Measurements from ENCODE around the gene CAGE1. TPM values are rescaled to one million over a fixed set of nuclear protein-coding genes. Genes with fewer than 3 reads are reported as not detected.

CAGE1 gene
- polyA plus RNA-seq (ENCODE audit: insufficient read length in 4 of 4), result under 1 TPM in 2 of 4 donors, not detected in 2; 0.20 to 0.27 TPM

DNA sequence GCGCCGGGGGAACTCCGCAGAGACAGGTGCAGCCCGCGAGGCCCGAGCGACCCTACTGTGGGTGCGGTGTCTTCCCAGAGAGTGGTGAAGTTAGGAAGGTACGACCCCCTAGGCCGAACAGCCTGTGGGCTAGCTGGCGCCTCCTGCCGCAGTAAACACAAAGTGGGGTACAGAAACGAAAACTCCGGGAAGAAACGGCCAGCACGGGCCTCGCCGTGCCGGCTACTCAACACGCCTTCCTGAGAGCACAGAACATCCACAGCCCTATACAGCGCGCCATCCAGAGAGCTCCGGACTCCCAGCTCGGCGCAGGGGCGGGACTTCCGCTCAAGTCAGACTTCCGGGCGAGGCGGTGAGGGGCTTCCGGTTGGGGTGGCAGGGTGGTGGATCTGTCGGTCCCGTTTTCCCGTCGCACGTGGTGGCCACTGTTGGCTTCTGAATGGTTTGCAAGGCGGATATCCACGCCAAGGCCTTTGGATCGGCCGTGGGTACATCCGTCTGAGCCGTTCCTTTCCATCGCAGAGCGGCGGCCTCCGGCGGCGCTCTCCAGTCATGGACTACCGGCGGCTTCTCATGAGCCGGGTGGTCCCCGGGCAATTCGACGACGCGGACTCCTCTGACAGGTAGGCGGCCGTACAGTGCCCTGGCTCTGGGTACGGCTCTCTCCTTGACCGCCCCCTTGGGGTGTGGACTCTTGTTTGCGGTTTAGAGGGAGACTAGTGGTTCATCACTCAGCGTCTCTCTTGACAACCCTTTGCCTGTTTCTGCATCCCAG, at the start of gene CAGE1, which contains the start of gene RIOK1:
Gene CAGE1 (minus strand): TSS at position 292 of the 775 bp plus-strand sequence. CDS start 2,569 bp downstream, outside the sequence.
Gene RIOK1 (plus strand): TSS at position 358 of the 775 bp plus-strand sequence. CDS start 195 bp downstream, at position 553.
- peak; percentile 86 to 90 (median 88) for DNase-seq (ENCODE audit: low read depth in 4 of 4, low spot score in 2 of 4)

DNA sequence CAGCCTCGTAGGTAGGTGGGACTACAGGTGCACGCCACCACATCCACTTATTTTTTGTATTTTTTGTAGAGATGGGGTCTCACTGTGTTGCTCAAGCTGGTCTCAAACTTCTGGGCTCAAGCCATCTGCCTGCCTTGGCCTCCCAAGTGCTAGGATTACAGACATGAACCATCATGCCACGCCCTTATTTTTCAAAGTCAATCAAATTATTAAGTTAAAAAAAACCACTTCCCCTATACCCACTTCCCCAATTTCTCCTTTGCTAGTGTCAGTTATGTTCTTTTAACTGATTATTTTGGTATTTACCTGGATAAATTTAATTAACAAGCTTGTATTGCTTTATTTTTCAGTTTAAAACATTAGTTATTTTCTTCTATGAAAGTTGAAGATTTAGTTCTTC, 49.7 kb upstream of the CAGE1 start:
- DNase-seq (ENCODE audit: low read depth in 4 of 4, low spot score in 2 of 4), result no peak

DNA sequence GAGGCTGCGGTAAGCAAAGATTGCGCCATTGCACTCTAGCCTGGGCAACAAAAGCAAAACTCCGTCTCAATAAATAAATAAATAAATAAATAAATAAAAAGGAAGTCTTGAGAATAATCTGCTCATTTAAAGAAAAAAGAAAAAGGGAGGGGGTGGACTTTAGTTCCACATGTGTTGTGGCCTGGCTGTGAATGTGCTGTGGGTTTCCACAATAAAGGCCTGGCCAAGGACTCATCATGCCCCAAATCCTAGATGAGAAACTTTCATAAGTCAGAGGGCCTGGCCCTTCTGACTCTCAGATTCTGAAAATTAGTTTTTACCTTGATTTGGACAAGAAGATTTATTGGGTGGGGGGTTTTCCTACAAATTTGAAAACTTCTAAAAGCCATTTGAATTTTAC, 48.5 kb upstream of the CAGE1 start:
- no peak for DNase-seq (ENCODE audit: low read depth in 4 of 4, low spot score in 2 of 4)

GRCh38 chr6:7434672-7435071, 45.1 kb upstream of the CAGE1 start:
- DNase-seq (ENCODE audit: low read depth in 4 of 4, low spot score in 2 of 4), result no peak

GRCh38 chr6:7433121-7433617, 43.6 kb upstream of the CAGE1 start:
- no peak for DNase-seq (ENCODE audit: low read depth in 4 of 4, low spot score in 2 of 4)

DNA sequence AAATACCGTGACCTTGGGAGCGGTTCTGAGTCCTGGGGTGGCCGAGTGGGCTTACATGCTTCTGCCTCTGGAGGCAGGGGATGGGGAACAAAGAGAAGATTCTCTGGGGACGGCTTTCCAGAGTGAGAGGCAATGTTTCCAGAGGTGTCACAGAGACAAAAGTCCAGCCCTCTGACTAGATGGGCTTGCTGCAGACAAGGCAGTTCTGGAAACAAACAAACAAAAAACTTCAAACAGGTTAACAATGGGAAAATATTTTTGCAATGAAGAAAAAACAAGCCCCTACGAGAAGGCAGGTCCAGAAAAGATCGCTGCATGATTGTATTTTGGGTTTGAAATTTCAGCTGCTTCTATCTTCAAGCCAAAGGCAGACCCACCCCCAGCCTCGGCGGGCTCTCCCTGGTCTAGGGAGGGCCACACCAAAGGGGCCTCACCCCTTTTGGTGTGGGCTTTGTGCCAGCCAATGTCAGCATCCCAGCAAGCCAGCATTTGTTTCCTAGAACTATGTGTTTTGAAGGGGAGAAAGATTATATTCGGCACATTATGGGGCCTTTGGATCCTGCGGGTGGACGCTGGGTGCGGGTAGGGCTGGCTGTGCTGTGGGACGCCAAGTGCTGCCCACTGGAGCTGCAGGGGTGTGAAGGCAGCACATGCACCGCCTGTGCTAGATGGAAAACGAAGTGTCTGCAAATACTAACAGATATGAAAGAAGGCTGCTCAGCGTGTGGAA, 43.0 kb upstream of the CAGE1 start:
- DNase-seq (ENCODE audit: low read depth in 4 of 4, low spot score in 2 of 4), result no peak

DNA sequence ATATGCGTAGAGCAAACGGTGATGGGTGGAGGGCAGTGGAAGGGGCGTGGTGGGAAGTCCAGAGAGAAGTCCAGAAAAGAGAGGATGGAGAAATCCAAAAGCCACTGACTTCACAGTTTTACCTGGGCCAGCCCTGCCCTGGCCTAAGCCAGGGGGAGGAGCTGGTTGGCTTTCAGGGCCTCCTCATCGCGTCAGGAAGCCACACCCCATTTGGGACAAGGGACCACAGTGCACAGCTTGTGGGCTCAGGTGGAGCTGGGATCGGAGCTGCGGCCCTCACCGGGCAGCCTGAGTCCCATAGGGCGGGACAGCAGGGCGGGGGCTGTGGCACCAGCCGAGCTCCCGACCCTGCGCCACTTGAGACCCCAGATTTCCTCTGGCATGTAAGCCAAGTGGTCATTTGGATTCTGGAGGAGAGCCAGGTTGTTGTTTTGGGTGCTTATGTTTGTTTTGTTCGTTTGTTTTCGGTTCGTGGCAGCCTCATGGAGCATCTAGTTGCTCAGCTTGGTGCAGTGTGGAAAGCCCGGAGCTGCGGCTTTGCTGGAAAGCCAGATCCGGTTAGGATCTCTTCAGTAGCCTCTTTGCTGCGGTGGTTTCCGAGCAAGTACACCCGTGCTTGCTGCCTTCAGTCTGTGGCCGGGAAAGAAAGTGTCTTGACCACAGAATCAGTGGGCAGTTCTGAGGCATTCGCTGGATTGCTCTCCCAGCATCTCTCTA, 42.3 kb upstream of the CAGE1 start:
- no peak for DNase-seq (ENCODE audit: low read depth in 4 of 4, low spot score in 2 of 4)

DNA sequence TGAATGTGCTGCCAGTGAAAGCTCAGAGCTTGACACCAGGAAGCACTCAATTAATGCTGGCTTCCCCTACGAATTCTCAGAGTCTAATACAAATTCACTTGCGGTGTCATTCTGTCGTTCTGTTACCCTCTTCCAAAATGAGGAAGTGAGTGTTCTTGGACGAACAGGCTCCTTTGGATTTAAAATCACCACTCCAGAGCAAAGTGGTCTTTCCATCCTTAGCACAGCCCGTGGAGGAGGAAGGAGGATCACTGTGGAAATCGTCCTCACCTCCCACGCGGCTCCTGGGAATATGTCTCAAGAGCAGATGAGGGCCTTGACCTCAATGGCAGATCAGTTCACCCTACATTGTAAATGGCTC, 41.8 kb upstream of the CAGE1 start:
- no peak for DNase-seq (ENCODE audit: low read depth in 4 of 4, low spot score in 2 of 4)

GRCh38 chr6:7426447-7427169, 37.1 kb upstream of the CAGE1 start:
- DNase-seq (ENCODE audit: low read depth in 4 of 4, low spot score in 2 of 4), result no peak

DNA sequence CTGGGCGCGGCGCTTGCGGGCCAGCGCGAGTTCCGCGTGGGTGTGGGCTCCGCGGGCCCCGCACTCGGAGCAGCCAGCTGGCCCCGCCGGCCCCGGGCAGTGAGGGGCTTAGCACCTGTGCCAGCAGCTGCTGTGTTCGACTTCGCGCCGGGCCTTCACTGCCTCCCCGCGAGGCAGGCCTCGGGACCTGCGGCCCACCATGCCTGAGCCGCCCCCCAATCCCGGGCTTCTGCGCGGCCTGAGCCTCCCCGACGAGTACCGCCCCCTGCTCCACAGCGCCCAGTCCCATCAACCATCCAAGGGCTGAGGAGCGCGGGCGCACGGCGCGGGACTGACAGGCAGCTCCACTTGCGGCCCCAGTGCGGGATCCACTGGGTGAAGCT, 36.3 kb upstream of the CAGE1 start:
- DNase-seq (ENCODE audit: low read depth in 4 of 4, low spot score in 2 of 4), result no peak

GRCh38 chr6:7424967-7425807, 35.6 kb upstream of the CAGE1 start:
- no peak for DNase-seq (ENCODE audit: low read depth in 4 of 4, low spot score in 2 of 4)

- no peak for DNase-seq (ENCODE audit: low read depth in 4 of 4, low spot score in 2 of 4)
Measured at GRCh38 chr6:7424058-7424457, 34.5 kb upstream of the CAGE1 start.

DNA sequence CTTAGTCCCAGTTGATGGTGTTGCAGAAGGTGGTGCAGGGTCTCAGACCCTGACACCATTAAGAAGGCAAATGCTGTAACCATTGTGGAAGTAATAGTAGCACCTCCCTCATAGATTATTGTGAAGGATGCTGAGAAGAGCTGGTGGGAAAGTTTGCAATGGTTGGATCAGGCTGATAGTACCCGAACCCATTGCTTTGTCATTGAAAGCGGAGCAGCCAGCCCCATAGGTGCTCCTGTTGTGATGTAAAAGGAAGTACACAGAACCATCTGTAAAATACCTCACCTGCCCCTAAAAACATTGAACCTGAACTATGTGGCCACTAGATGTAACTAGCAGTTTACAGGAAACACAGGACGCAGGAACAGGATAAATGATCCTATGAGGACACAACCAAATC, 31.5 kb upstream of the CAGE1 start:
- no peak for DNase-seq (ENCODE audit: low read depth in 4 of 4, low spot score in 2 of 4)

DNA sequence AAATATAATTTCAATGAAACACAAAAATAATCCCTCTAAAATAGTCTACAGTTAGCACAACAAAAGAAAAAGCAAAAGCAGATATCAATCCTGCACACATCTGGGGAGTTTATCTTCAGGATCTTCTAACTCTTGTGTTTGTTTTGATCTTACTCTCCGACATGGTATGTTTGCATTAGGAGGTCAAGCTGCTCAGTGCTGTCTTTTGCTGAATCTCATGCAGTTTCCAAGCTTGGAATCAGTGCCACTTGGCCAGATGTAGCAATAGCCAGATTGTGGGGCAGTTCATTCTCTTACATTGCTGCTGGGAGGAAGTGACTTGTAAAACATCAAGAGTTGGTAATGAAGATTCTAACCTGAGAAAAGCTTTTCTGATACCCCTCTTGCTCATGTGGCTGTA, 29.5 kb upstream of the CAGE1 start:
- no peak for DNase-seq (ENCODE audit: low read depth in 4 of 4, low spot score in 2 of 4)

DNA sequence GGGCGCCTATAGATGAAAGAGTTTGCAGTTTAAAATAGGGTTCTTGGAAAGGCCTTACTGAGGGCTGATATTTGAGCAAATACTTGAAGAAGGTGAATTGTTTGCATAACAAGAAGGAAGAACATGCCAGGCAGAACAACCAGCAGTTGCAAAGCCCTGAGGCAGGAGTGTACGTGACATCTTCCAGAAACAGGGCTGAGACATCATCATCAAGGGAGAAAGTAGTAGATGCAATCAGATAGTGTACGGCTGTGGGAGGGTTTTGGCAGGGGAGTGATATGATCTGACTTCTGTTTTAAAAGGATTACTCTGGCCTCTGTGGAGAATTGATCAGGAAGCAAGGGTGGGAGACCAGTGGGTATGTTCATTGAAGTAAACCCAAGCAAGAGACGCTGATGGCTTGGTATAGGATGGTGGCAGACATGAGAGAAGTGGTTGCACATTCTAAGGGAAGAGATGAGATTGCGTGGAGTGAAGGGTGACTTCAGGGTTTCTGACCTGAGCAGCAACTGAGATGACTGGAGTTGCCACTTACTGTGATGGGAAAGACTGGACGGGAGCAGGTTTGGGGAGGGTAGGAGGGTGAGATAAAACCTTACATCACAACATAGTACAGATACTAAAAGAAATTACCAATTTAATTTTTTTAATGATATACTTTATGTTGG, 28.8 kb upstream of the CAGE1 start:
- DNase-seq (ENCODE audit: low read depth in 4 of 4, low spot score in 2 of 4), result no peak

GRCh38 chr6:7417684-7418083, 28.1 kb upstream of the CAGE1 start:
- no peak for DNase-seq (ENCODE audit: low read depth in 4 of 4, low spot score in 2 of 4)

DNA sequence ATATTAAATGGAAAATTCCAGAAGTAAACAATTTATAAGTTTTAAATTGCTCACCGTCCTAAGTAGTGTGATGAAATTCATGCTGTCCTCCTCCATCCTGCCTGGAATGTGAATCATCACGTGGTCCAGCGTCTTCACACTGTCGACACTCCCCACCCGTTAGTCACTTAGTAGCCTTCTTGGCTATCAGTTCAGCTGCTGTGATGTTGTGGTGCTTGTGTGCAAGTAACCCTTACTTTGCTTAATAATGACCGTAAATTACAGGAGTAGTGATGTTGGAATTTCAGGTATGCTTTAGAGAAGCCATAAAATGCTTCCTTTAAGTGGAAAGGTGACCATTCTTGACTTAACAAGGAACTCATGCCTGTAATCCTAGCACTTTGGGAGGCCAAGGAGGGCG, 25.3 kb upstream of the CAGE1 start:
- DNase-seq (ENCODE audit: low read depth in 4 of 4, low spot score in 2 of 4), result no peak

- DNase-seq (ENCODE audit: low read depth in 4 of 4, low spot score in 2 of 4), result no peak
Measured at GRCh38 chr6:7413151-7413823, 23.7 kb upstream of the CAGE1 start.

Data from left renal cortex interstitium (tissue), 4 donors.